Transverse colon (tissue), 4 donors: ENCODE data around the gene TBC1D9. TPM values are rescaled to one million over a fixed set of nuclear protein-coding genes. Genes with fewer than 3 reads are reported as not detected.

Experiments used
- DNase-seq: peaks from one replicate; pipeline ENCODE4 v3.0.0-alpha.2; 2019
- H3K27ac ChIP-seq, 4 donors: fragments of 200-600 bp; sonication (generic); 2 replicates each; pipeline ENCODE4 v1.5.1; 2016 to 2018; ENCODE audit warnings: inconsistent platforms in 4 of 4
- H3K27me3 ChIP-seq: fragments of 200-600 bp; sonication (generic); 2 replicates; pipeline ENCODE4 v1.5.1; 2017; ENCODE audit warnings: inconsistent platforms
- H3K36me3 ChIP-seq, 4 donors: fragments of 200-600 bp; sonication (generic); 2 replicates each; pipeline ENCODE4 v1.5.1; 2017 to 2019; ENCODE audit warnings: inconsistent platforms in 4 of 4
- H3K4me1 ChIP-seq, 4 donors: fragments of 200-600 bp; sonication (generic); 2 replicates each; pipeline ENCODE4 v1.5.1; 2017 to 2020; ENCODE audit warnings: inconsistent platforms in 4 of 4
- H3K4me3 ChIP-seq, 4 donors: fragments of 200-600 bp; sonication (generic); 1 replicate in 1 of 4; 2 replicates in 3 of 4; pipeline versions ENCODE4 v1.5.1 to v1.6.1; 2017 to 2019; ENCODE audit warnings: inconsistent platforms in 4 of 4
- H3K9me3 ChIP-seq, 2 donors: fragments of 200-600 bp; sonication (generic); 2 replicates each; pipeline ENCODE4 v1.5.1; 2017 to 2019; ENCODE audit warnings: inconsistent platforms in 2 of 2
- CTCF ChIP-seq, 5 experiments: fragments of 200-600 bp in 3 of 5; fragments of 450-650 bp in 2 of 5; sonication (generic) in 3 of 5; IDR thresholded peaks; 1 replicate in 2 of 5; 2 replicates in 3 of 5; pipeline ENCODE4 v1.5.1; 2016 to 2017; ENCODE audit warnings: antibody characterized with exemption in 5 of 5, inconsistent platforms in 3 of 5, mild to moderate bottlenecking in 2 of 5, moderate library complexity in 1 of 5
- EP300 ChIP-seq: sonication (generic); formaldehyde crosslinking; IDR thresholded peaks from one replicate; pipeline ENCODE4 v1.6.1; 2017; ENCODE audit warnings: antibody characterized with exemption, low read depth
- POLR2A ChIP-seq: fragments of 450-650 bp; IDR thresholded peaks from one replicate; pipeline ENCODE4 v1.6.1; 2016; ENCODE audit warnings: antibody characterized with exemption, mild to moderate bottlenecking, moderate library complexity
- POLR2AphosphoS5 ChIP-seq, 3 donors: sonication (generic); formaldehyde crosslinking; IDR thresholded peaks; one replicate each; pipeline ENCODE4 v1.6.1; 2016; ENCODE audit warnings: antibody characterized with exemption in 3 of 3
- WGBS, 2 donors: methylation state at CpG; one replicate each; pipeline ENCODE4 v1.1.5; 2018; ENCODE audit warnings: low coverage in 1 of 2; 5-methylcytosine and 5-hydroxymethylcytosine counted together
- in situ Hi-C, 4 donors: fragments of 200-750 bp; cut with MboI; loops; one replicate each; pipeline versions ENCODE4 v1.15.0 to v1.15.1; 2017; ENCODE audit warnings: low sequenced_read_pairs in 3 of 4, low pct_ligation_motif_present in 1 of 4, low pct_unique_long_range_greater_than_20kb in 1 of 4
- intact Hi-C: fragments of 100-400 bp; cut with DNase I; formaldehyde crosslinking; loops from one replicate; pipeline ENCODE4 v1.15.1; 2023; ENCODE audit warnings: low total_unique reads
- total RNA-seq, 4 donors: library from RNA; depleted of rRNA; stranded (reverse); fragments of >200 nt; gene quantifications; one replicate each; pipeline ENCODE4 v1.1.0, GENCODE V29; 2016

TBC1D9 gene
- total RNA-seq, 4 donors from 2014 or later = 8.2 to 21.4 (median 16.3) TPM

DNA sequence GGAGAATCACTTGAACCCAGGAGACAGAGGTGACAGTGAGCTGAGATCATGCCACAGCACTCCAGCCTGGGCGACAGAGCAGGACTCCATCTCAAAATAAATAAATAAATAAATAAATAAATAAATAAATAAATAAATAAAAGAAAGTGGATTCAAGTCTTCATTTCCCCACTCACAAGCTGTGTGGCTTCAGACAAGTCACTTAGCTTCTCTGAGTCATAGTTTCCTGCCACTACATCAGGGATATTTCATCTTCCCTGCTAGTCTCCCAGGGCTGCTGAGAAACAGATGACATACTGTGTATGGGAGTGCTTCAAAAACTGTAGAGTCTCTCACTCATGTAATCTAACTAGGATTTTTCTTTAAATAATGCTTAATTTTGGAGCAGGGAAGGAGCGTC is 37.2 kb downstream of the TBC1D9 start:
- H3K27me3 ChIP-seq = no peaks in the 10 kb centered on the region
- DNase-seq = no peak
- in situ Hi-C loops (no loop called here), intact Hi-C loops (no loop called here)
- peak overlapping the region in 2 of 4 donors; percentile 4 to 8 for H3K27ac ChIP-seq
- peaks cover 0 to 29% (median 5%) of the 10 kb centered on the region in 4 donors for H3K4me1 ChIP-seq
- H3K9me3 ChIP-seq = no peaks in the 10 kb centered on the region
- TF ChIP-seq CTCF (IDR thresholded peaks at IDR 0.05) (no peak), EP300 (no peak), POLR2A (no peak), POLR2AphosphoS5 (IDR thresholded peaks at IDR 0.05) (no peak)
- H3K36me3 ChIP-seq = no peaks in the 10 kb centered on the region
- WGBS, 2 donors = 75 to 83% methylated on average over 2 of the region's 2 CpGs
- no peak overlapping the region for H3K4me3 ChIP-seq

DNA sequence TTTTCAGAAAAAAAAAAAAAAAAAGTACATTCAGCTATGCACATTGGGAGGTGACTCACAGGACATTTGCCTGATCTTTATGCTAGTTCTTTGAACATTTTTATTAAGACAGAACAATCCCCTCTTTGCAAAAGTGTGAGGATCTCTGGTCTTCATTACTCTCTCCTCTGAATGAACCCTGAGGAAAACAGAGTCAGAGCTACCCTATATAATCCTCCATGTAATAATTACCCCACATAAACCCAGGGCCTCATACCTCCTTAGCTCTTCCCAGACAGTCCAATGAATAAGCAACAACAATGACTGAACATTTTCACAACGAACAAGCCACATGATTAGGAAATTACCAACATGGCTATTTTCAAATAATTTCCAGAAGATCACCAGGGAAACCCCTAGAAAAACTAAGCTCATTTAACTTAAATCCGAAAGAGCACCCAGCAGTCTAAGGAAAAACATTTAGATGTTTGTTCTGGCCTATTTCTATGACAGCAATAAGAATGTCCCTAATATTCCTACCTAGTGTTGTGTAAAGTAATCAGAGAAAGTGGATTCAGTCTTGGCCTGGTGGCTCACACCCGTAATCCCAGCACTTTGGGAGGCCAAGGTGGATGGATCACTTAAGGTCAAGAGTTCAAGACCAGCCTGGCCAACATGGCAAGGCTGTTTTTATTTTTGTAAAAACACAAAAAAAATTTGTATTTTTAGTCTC is 37.8 kb downstream of the TBC1D9 start:
- H3K4me1 ChIP-seq = peaks cover 0 to 29% (median 5%) of the 10 kb centered on the region in 4 donors
- no peaks in the 10 kb centered on the region for H3K36me3 ChIP-seq
- H3K9me3 ChIP-seq = no peaks in the 10 kb centered on the region
- TF ChIP-seq CTCF (IDR thresholded peaks at IDR 0.05) (no peak), EP300 (no peak), POLR2AphosphoS5 (IDR thresholded peaks at IDR 0.05) (no peak), POLR2A (no peak)
- no peak overlapping the region for H3K4me3 ChIP-seq
- WGBS, 2 donors = 71 to 90% methylated on average over 1 to 3 of the region's 3 CpGs
- intact Hi-C loops (no loop called here), in situ Hi-C loops (no loop called here)
- H3K27me3 ChIP-seq = no peaks in the 10 kb centered on the region
- H3K27ac ChIP-seq = no peak overlapping the region
- DNase-seq = no peak

DNA sequence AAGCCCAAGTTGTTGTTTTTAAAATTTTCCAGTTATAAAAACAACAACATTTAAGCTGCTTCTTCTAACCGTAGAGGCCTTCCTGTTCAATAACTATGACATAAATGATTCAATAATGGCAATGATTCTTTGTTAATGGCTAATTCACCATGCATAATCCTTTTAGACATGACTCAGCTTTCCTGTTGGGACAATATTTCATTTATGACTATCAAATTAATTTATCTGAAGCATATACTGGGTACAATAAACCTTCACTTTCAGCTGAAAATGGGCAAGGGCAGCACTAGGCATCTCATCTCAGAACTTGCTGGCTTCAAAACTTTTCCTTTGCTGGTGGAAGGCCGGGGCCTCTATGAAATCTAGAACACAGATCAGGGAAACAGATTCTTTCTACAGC is 38.9 kb downstream of the TBC1D9 start:
- Histone ChIP-seq H3K4me1 (peaks cover 0 to 29% (median 5%) of the 10 kb centered on the region in 4 donors), H3K27me3 (no peaks in the 10 kb centered on the region), H3K27ac (no peak overlapping the region), H3K4me3 (no peak overlapping the region), H3K9me3 (no peaks in the 10 kb centered on the region), H3K36me3 (no peaks in the 10 kb centered on the region)
- in situ Hi-C loops = no loop called here
- WGBS, 2 donors = 38 to 78% methylated on average over 2 of the region's 2 CpGs
- intact Hi-C loops = no loop called here
- TF ChIP-seq CTCF (IDR thresholded peaks at IDR 0.05) = no peak
- TF ChIP-seq POLR2A = no peak
- TF ChIP-seq POLR2AphosphoS5 (IDR thresholded peaks at IDR 0.05) = no peak
- TF ChIP-seq EP300 = no peak
- no peak for DNase-seq

GRCh38 chr4:140715119-140715518 is 41.1 kb downstream of the TBC1D9 start:
- WGBS, 2 donors = 80 to 89% methylated on average over 2 of the region's 2 CpGs
- H3K4me3 ChIP-seq = no peak overlapping the region
- no peaks in the 10 kb centered on the region for H3K36me3 ChIP-seq
- intact Hi-C loops (no loop called here), in situ Hi-C loops (no loop called here)
- H3K27ac ChIP-seq = no peak overlapping the region
- peaks cover 0 to 16% (median 0%) of the 10 kb centered on the region in 4 donors for H3K4me1 ChIP-seq
- TF ChIP-seq POLR2A = no peak
- TF ChIP-seq CTCF (IDR thresholded peaks at IDR 0.05) = no peak
- TF ChIP-seq EP300 = no peak
- TF ChIP-seq POLR2AphosphoS5 (IDR thresholded peaks at IDR 0.05) = no peak
- no peak for DNase-seq
- no peaks in the 10 kb centered on the region for H3K27me3 ChIP-seq
- H3K9me3 ChIP-seq = no peaks in the 10 kb centered on the region
